Keratinocyte (primary cell): ENCODE data around the gene PTPRN2. TPM values are rescaled to one million over a fixed set of nuclear protein-coding genes. Genes with fewer than 3 reads are reported as not detected.
"Not testable (repeated sequence)": the region's sequence is repeated elsewhere in the genome, so short reads cannot be mapped to it uniquely, and the experiment has no call there.

Experiments
- DNase-seq: peaks from one replicate; pipeline ENCODE4 v3.0.0-alpha.2; 2011; ENCODE audit warnings: low read depth, missing footprints, low spot score
- FAIRE-seq: peaks from 2 replicates; lab custom pipeline; 2011; peaks lifted over from hg19 to GRCh38; lab: Jason Lieb, UNC
- H2AFZ ChIP-seq: 2 replicates; pipeline ENCODE4 v1.6.0; 2012; ENCODE audit warnings: low read length, control low read depth, inconsistent platforms; ENCODE audit not compliant: control insufficient read depth
- H3K27ac ChIP-seq: 2 replicates; pipeline ENCODE4 v1.5.1; 2011; ENCODE audit warnings: low read length; ENCODE audit not compliant: control insufficient read depth, insufficient read depth
- H3K27me3 ChIP-seq: 3 replicates; pipeline ENCODE4 v1.6.0; 2011; ENCODE audit warnings: low read length; ENCODE audit not compliant: control insufficient read depth, insufficient read depth; ENCODE audit errors: extremely low read depth
- H3K36me3 ChIP-seq, 2 experiments: 2 replicates in 1 of 2; 3 replicates in 1 of 2; pipeline ENCODE4 v1.5.1; 2011; ENCODE audit warnings: low read length in 2 of 2, mild to moderate bottlenecking in 1 of 2; ENCODE audit not compliant: control insufficient read depth in 2 of 2, insufficient read depth in 2 of 2; ENCODE audit errors: extremely low read depth in 1 of 2
- H3K4me1 ChIP-seq: 3 replicates; pipeline ENCODE4 v1.5.1; 2011; ENCODE audit warnings: low read length; ENCODE audit not compliant: control insufficient read depth, insufficient read depth; ENCODE audit errors: extremely low read depth
- H3K4me2 ChIP-seq: 3 replicates; pipeline ENCODE4 v1.6.0; 2011; ENCODE audit warnings: low read depth, low read length; ENCODE audit not compliant: control insufficient read depth, insufficient read depth; ENCODE audit errors: extremely low read depth
- H3K4me3 ChIP-seq, 3 experiments: fragments of 200-600 bp in 1 of 3; sonication (generic) in 1 of 3; 2 replicates in 2 of 3; 3 replicates in 1 of 3; pipeline ENCODE4 v1.5.1; 2011 to 2016; ENCODE audit warnings: low read length in 3 of 3, mild to moderate bottlenecking in 3 of 3, control low read depth in 2 of 3, inconsistent platforms in 1 of 3, low read depth in 1 of 3, mixed read lengths in 1 of 3, mixed run types in 1 of 3, moderate library complexity in 1 of 3; ENCODE audit not compliant: control insufficient read depth in 2 of 3, insufficient read depth in 2 of 3; ENCODE audit errors: extremely low read depth in 1 of 3
- H3K79me2 ChIP-seq: 2 replicates; pipeline ENCODE4 v1.6.0; 2012; ENCODE audit warnings: low read length; ENCODE audit not compliant: control insufficient read depth, insufficient read depth
- H3K9ac ChIP-seq: 3 replicates; pipeline ENCODE4 v1.6.0; 2011; ENCODE audit warnings: low read length; ENCODE audit not compliant: control insufficient read depth, insufficient read depth; ENCODE audit errors: extremely low read depth
- H3K9me1 ChIP-seq: 3 replicates; pipeline ENCODE4 v1.6.0; 2011; ENCODE audit warnings: low read length; ENCODE audit not compliant: control insufficient read depth, insufficient read depth; ENCODE audit errors: extremely low read depth
- H3K9me3 ChIP-seq: 2 replicates; pipeline ENCODE4 v1.5.1; 2012; ENCODE audit warnings: low read depth, low read length; ENCODE audit not compliant: control insufficient read depth
- H4K20me1 ChIP-seq: 3 replicates; pipeline ENCODE4 v1.6.0; 2011; ENCODE audit warnings: low read length; ENCODE audit not compliant: control insufficient read depth, insufficient read depth; ENCODE audit errors: extremely low read depth
- EZH2 ChIP-seq: IDR thresholded peaks from one replicate; pipeline ENCODE4 v1.6.1; 2012; ENCODE audit warnings: inconsistent platforms, mild to moderate bottlenecking, low read length, moderate library complexity
- dilution Hi-C: fragments of 300-500 bp; cut with MboI; formaldehyde crosslinking; loops from one replicate; pipeline ENCODE4 v1.7.0; 2020; ENCODE audit warnings: low sequenced_read_pairs; ENCODE audit not compliant: extremely low pct_ligation_motif_present
- polyA plus RNA-seq, 5 experiments: library from polyadenylated mRNA; depleted of rRNA in 3 of 5; stranded (reverse) in 3 of 5; stranded (forward) in 1 of 5; unstranded in 1 of 5; fragments of >200 nt; gene quantifications; 1 replicate in 1 of 5; 2 replicates in 3 of 5; 3 replicates in 1 of 5; pipeline versions ENCODE4 v1.2.1 to v1.2.3, GENCODE V29; 2011 to 2012; ENCODE audit warnings: missing spikeins in 2 of 5, low read depth in 1 of 5, low replicate concordance in 1 of 5
- TF ChIP-seq, protein P1 (sequence below), 3 experiments: IDR thresholded peaks in 1 of 3; conservative IDR thresholded peaks in 1 of 3; optimal IDR thresholded peaks in 1 of 3; 2 replicates in 2 of 3; 3 replicates in 1 of 3; pipeline versions ENCODE3 to v1.5.1; 2011; ENCODE audit warnings: low read length in 3 of 3, mild to moderate bottlenecking in 3 of 3, moderate library complexity in 2 of 3, control low read depth in 1 of 3, inconsistent platforms in 1 of 3; ENCODE audit not compliant: insufficient read depth in 2 of 3; ENCODE audit errors: extremely low read depth in 1 of 3

PTPRN2 gene
- polyA plus RNA-seq, 1 donor (not counting 4 experiments of a cell fraction or from before 2014, with no cell fraction given), result not detected

DNA sequence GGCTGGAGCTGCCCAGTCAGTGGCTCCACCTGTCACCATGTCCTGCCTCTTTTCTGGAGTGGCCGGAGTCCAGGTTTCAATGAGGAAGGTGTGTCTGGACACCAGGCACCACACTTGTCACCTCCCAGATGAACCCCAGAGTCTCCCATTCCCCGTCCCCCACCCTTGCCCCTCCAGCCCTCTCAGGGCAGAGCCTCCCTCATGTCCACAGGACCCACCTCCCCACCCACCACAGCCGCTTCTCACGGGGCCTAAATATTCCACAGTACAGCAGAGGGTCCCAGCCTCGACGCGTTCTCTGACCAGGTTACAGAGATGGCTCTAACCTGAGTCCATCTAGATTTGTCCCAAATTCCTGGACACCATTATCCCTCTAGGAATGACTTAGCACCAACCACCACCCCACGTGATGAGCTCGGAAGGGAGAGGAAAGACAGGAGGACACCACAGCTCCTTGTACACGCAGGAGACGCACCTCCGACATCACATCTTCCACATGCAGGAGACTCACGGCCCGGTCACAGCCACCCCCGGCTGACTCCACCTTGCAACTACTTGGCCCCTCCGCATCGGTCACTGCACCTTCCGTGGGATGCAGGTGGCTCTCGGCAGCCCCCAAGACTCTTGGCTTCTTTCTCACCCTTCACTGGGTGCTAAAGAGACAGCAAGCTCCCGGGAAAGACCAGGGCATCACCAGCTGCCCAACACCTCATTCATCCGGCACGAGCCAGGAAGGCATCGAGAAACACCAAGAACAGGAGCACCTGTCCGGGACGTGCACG lies 690.7 kb downstream of the PTPRN2 start:
- no peak overlapping the region for H3K9ac ChIP-seq
- dilution Hi-C loops, result no loop called here
- H3K9me3 ChIP-seq, result peaks cover 12% of the 10 kb centered on the region
- H3K79me2 ChIP-seq, result no peaks in the 10 kb centered on the region
- no peaks in the 10 kb centered on the region for H3K9me1 ChIP-seq
- no peaks in the 10 kb centered on the region for H3K4me1 ChIP-seq
- DNase-seq (no peak), FAIRE-seq (no peak)
- H3K27ac ChIP-seq, result no peak overlapping the region
- no peak overlapping the region for H3K4me2 ChIP-seq
- H4K20me1 ChIP-seq, result no peaks in the 10 kb centered on the region
- no peaks in the 10 kb centered on the region for H3K36me3 ChIP-seq
- H3K27me3 ChIP-seq, result no peaks in the 10 kb centered on the region
- TF ChIP-seq, protein P1, sequence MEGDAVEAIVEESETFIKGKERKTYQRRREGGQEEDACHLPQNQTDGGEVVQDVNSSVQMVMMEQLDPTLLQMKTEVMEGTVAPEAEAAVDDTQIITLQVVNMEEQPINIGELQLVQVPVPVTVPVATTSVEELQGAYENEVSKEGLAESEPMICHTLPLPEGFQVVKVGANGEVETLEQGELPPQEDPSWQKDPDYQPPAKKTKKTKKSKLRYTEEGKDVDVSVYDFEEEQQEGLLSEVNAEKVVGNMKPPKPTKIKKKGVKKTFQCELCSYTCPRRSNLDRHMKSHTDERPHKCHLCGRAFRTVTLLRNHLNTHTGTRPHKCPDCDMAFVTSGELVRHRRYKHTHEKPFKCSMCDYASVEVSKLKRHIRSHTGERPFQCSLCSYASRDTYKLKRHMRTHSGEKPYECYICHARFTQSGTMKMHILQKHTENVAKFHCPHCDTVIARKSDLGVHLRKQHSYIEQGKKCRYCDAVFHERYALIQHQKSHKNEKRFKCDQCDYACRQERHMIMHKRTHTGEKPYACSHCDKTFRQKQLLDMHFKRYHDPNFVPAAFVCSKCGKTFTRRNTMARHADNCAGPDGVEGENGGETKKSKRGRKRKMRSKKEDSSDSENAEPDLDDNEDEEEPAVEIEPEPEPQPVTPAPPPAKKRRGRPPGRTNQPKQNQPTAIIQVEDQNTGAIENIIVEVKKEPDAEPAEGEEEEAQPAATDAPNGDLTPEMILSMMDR (optimal IDR thresholded peaks at IDR 0.05 in 1 of 3, IDR thresholded peaks at IDR 0.05 in 1 of 3, conservative IDR thresholded peaks at IDR 0.05 in 1 of 3; ENCODE audit: extremely low read depth in 1 of 3, insufficient read depth in 2 of 3, low read length in 3 of 3), result no peak
- no peak for TF ChIP-seq EZH2
- no peak overlapping the region for H2AFZ ChIP-seq
- H3K4me3 ChIP-seq, result no peak overlapping the region

DNA sequence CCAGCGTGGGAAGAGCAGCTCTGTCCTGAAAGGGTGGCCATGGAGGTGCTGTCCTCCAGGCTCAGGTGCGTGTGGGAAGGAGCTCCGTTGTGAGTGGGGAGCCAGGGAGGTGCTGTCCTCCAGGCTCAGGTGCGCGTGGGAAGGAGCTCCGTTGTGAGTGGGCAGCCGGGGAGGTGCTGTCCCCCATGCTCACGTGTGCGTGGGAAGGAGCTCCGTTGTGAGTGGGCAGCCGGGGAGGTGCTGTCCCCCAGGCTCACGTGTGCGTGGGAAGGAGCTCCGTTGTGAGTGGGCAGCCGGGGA lies 691.3 kb downstream of the PTPRN2 start:
- H3K9me1 ChIP-seq, H3K79me2 ChIP-seq, H3K27ac ChIP-seq, DNase-seq, H3K36me3 ChIP-seq, H4K20me1 ChIP-seq, FAIRE-seq, H3K4me3 ChIP-seq, H3K4me1 ChIP-seq, H3K27me3 ChIP-seq, dilution Hi-C loops, H2AFZ ChIP-seq, H3K9ac ChIP-seq, H3K4me2 ChIP-seq: not testable (repeated sequence)
- peaks cover 11% of the 10 kb centered on the region for H3K9me3 ChIP-seq
